Naive thymus-derived CD4-positive, alpha-beta T cell (primary cell): ENCODE measurements around the gene STAT5B. TPM values are rescaled to one million over a fixed set of nuclear protein-coding genes. Genes with fewer than 3 reads are reported as not detected.
"Not testable (repeated sequence)": the region's sequence is repeated elsewhere in the genome, so short reads cannot be mapped to it uniquely, and the experiment has no call there.

Experiments used
- ATAC-seq: fragments of 150-1000 bp; cut with Tn5 transposase; 2 replicates; pipeline ENCODE4 v1.10.0; 2021; ENCODE audit warnings: mild to moderate bottlenecking, moderate library complexity
- CTCF ChIA-PET: fragments of 350-600 bp; sonication (Branson Sonifier 250); formaldehyde crosslinking; loops from one replicate; lab custom pipeline; 2021; ENCODE audit warnings: antibody characterized with exemption; lab: Charles Lee
- POLR2A ChIA-PET: fragments of 350-600 bp; sonication (Branson Sonifier 250); formaldehyde crosslinking; loops from one replicate; lab custom pipeline; 2021; ENCODE audit warnings: antibody characterized with exemption, inconsistent platforms; lab: Charles Lee
- DNase-seq, 9 donors: peaks; one replicate each; pipeline versions ENCODE4 v3.0.0 to v3.0.0-alpha.2; 2020 to 2022; ENCODE audit warnings: mixed read lengths in 1 of 9
- H3K27ac ChIP-seq: one replicate; pipeline ENCODE4 v1.7.0; 2013; ENCODE audit warnings: mild to moderate bottlenecking, low read depth, low read length, moderate library complexity
- H3K27me3 ChIP-seq, 2 donors: one replicate each; pipeline ENCODE4 v1.7.0; 2013; ENCODE audit warnings: low read length in 2 of 2, mild to moderate bottlenecking in 2 of 2, moderate library complexity in 2 of 2; ENCODE audit not compliant: control insufficient read depth in 2 of 2, insufficient read depth in 2 of 2
- H3K36me3 ChIP-seq, 3 experiments: 1 replicate in 2 of 3; 2 replicates in 1 of 3; pipeline ENCODE4 v1.7.0; 2013; ENCODE audit warnings: low read length in 3 of 3, mild to moderate bottlenecking in 3 of 3, moderate library complexity in 1 of 3; ENCODE audit not compliant: insufficient read depth in 3 of 3, control insufficient read depth in 2 of 3
- H3K4me1 ChIP-seq, 2 donors: one replicate each; pipeline ENCODE4 v1.7.0; 2013; ENCODE audit warnings: low read length in 2 of 2, mild to moderate bottlenecking in 2 of 2, moderate library complexity in 1 of 2; ENCODE audit not compliant: control insufficient read depth in 2 of 2, insufficient read depth in 2 of 2
- H3K4me3 ChIP-seq: 2 replicates; pipeline ENCODE4 v1.7.0; 2013; ENCODE audit warnings: mild to moderate bottlenecking, low read length
- H3K9me3 ChIP-seq, 3 experiments: 1 replicate in 2 of 3; 2 replicates in 1 of 3; pipeline ENCODE4 v1.7.0; 2013; ENCODE audit warnings: low read length in 3 of 3; ENCODE audit not compliant: control insufficient read depth in 2 of 3
- H3K27ac Mint-ChIP-seq, 9 donors: one replicate each; pipeline ENCODE4 v1.8.0; 2020 to 2022; ENCODE audit warnings: mixed read lengths in 9 of 9, mild to moderate bottlenecking in 8 of 9, moderate library complexity in 5 of 9, inconsistent platforms in 2 of 9
- H3K27me3 Mint-ChIP-seq, 5 donors: one replicate each; pipeline ENCODE4 v1.8.0; 2021 to 2022; ENCODE audit warnings: mixed read lengths in 5 of 5, mild to moderate bottlenecking in 1 of 5
- H3K36me3 Mint-ChIP-seq, 5 donors: one replicate each; pipeline ENCODE4 v1.8.0; 2020 to 2022; ENCODE audit warnings: mixed read lengths in 5 of 5, mild to moderate bottlenecking in 3 of 5, inconsistent platforms in 1 of 5
- H3K4me1 Mint-ChIP-seq, 7 donors: one replicate each; pipeline ENCODE4 v1.8.0; 2020 to 2022; ENCODE audit warnings: mixed read lengths in 7 of 7, mild to moderate bottlenecking in 3 of 7, inconsistent platforms in 1 of 7
- H3K4me3 Mint-ChIP-seq, 10 donors: one replicate each; pipeline ENCODE4 v1.8.0; 2020 to 2022; ENCODE audit warnings: mild to moderate bottlenecking in 10 of 10, mixed read lengths in 10 of 10, moderate library complexity in 6 of 10, inconsistent platforms in 2 of 10
- H3K9me3 Mint-ChIP-seq, 11 donors: one replicate each; pipeline ENCODE4 v1.8.0; 2020 to 2022; ENCODE audit warnings: mixed read lengths in 11 of 11, mild to moderate bottlenecking in 4 of 11, inconsistent platforms in 1 of 11, moderate library complexity in 1 of 11
- intact Hi-C, 2 donors: fragments of 100-400 bp; cut with micrococcal nuclease; formaldehyde crosslinking; loops; one replicate each; pipeline ENCODE4 v1.15.1; 2023
- polyA plus RNA-seq, 2 donors: library from polyadenylated mRNA; unstranded; fragments of 300-500 nt; fragmentation: Illumina TruSeq; gene quantifications; one replicate each; pipeline ENCODE4 v1.2.3, GENCODE V29; 2021
- total RNA-seq, 6 experiments: library from RNA in 5 of 6; stranded (reverse) in 5 of 6; gene quantifications; 1 replicate in 5 of 6; 2 replicates in 1 of 6; pipeline ENCODE4 v1.2.3 and lab custom pipeline; 2021 to 2026

STAT5B gene
- total and polyA plus RNA-seq, 7 experiments from 2014 or later = 98.0 to 192 (median 149) TPM

- CTCF ChIA-PET, intact Hi-C loops, H3K4me3 Mint-ChIP-seq, DNase-seq, H3K9me3 Mint-ChIP-seq, H3K27me3 ChIP-seq, H3K4me1 ChIP-seq, H3K4me3 ChIP-seq, ATAC-seq, H3K9me3 ChIP-seq, H3K27me3 Mint-ChIP-seq, H3K27ac ChIP-seq, H3K27ac Mint-ChIP-seq: not testable (repeated sequence)
- peaks cover 12 to 36% (median 19%) of the 10 kb centered on the region in 7 donors for H3K4me1 Mint-ChIP-seq
- POLR2A ChIA-PET = interaction anchor here (1.4 kb wide), 1 partner anchor 11 kb away, joined by 5 read pairs; no protein-coding TSS in a partner anchor
- H3K36me3 ChIP-seq = peaks cover 2 to 73% (median 12%) of the 10 kb centered on the region in 3 experiments
- peaks cover 15 to 55% (median 24%) of the 10 kb centered on the region in 5 donors for H3K36me3 Mint-ChIP-seq
Measured at GRCh38 chr17:42299913-42300312, 23.7 kb upstream of the STAT5B start.

DNA sequence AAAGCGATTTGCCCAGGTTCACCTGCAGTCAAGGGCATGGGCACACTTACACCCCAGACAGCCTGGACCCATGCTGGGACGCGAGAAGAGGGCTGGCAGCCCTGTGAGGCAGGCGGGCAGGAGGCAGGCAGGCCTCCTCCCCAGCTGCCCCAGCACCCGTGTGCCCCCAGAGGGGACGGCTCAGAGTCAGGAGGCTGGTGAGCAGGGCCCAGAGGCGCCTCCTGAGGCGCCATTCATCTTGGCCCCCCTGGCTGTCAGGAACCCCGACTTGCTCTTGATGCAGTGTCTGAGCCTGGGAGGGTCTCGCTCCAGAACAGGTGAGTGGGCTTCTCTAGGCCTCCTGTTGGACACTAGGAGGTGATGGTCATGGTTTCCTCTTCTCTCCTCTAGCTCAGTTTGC, 23.2 kb upstream of the STAT5B start:
- H3K27ac ChIP-seq, H3K27ac Mint-ChIP-seq, intact Hi-C loops, H3K4me3 ChIP-seq, H3K9me3 Mint-ChIP-seq, H3K27me3 Mint-ChIP-seq, POLR2A ChIA-PET, DNase-seq, H3K9me3 ChIP-seq, H3K4me1 ChIP-seq, H3K27me3 ChIP-seq, H3K4me3 Mint-ChIP-seq, ATAC-seq, CTCF ChIA-PET: not testable (repeated sequence)
- H3K36me3 Mint-ChIP-seq = peaks cover 15 to 50% (median 20%) of the 10 kb centered on the region in 5 donors
- peaks cover 7 to 73% (median 12%) of the 10 kb centered on the region in 3 experiments for H3K36me3 ChIP-seq
- peaks cover 10 to 30% (median 15%) of the 10 kb centered on the region in 7 donors for H3K4me1 Mint-ChIP-seq

DNA sequence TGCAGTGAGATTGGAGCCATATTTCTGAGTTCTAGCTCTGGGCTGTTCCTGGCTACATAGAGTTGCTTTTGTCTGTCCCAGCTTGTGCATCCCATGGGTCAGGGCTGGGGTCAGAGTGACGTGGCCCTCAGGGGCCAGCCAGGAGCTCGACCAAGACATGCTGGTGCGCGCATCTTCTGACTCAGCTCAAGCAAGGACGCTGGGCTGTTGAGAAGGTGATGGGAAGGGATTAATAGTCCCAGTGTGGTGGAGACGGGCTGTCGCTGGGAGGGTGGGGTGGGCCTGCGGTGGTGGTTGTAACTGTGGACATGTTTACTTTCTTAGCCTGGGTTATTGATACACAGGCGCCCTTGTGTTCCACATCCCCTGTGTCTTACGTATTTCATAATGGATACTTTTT, 21.6 kb upstream of the STAT5B start:
- H3K4me3 ChIP-seq, ATAC-seq, H3K9me3 ChIP-seq, POLR2A ChIA-PET, H3K27ac ChIP-seq, H3K27me3 ChIP-seq, H3K27ac Mint-ChIP-seq, CTCF ChIA-PET, DNase-seq, H3K9me3 Mint-ChIP-seq, intact Hi-C loops, H3K4me1 ChIP-seq, H3K4me3 Mint-ChIP-seq, H3K27me3 Mint-ChIP-seq: not testable (repeated sequence)
- H3K36me3 Mint-ChIP-seq = peaks cover 10 to 49% (median 19%) of the 10 kb centered on the region in 5 donors
- peaks cover 7 to 71% (median 7%) of the 10 kb centered on the region in 3 experiments for H3K36me3 ChIP-seq
- H3K4me1 Mint-ChIP-seq = peaks cover 9 to 19% (median 17%) of the 10 kb centered on the region in 7 donors

- Histone ChIP-seq H3K27me3 (no peaks in the 10 kb centered on the region), H3K9me3 (no peaks in the 10 kb centered on the region), H3K4me3 (no peak overlapping the region), H3K27ac (no peak overlapping the region), H3K4me1 (no peaks in the 10 kb centered on the region), H3K36me3 (peaks cover 7 to 67% (median 7%) of the 10 kb centered on the region in 3 experiments)
- peaks cover 0 to 44% (median 18%) of the 10 kb centered on the region in 5 donors for H3K36me3 Mint-ChIP-seq
- DNase-seq (no peak), ATAC-seq (no peak)
- peak overlapping the region in 4 of 9 donors; percentile 22 to 78 (median 52) for H3K27ac Mint-ChIP-seq
- H3K27me3 Mint-ChIP-seq = no peaks in the 10 kb centered on the region
- H3K4me1 Mint-ChIP-seq = peaks cover 5 to 28% (median 16%) of the 10 kb centered on the region in 7 donors
- no peak overlapping the region for H3K4me3 Mint-ChIP-seq
- CTCF ChIA-PET = interaction anchor here (1.1 kb wide), 1 partner anchor 74 kb away, joined by 5 read pairs; no protein-coding TSS in a partner anchor
- H3K9me3 Mint-ChIP-seq = peaks cover 0 to 2% (median 0%) of the 10 kb centered on the region in 11 donors
- POLR2A ChIA-PET = interaction anchor here (0.6 to 1.2 kb wide), 3 partner anchors 7 to 12 kb away, joined by 3 to 4 read pairs (median 3); partner anchors contain the start of gene STAT5A
- intact Hi-C loops = no loop called here
Measured at GRCh38 chr17:42296012-42296411, 19.8 kb upstream of the STAT5B start.

DNA sequence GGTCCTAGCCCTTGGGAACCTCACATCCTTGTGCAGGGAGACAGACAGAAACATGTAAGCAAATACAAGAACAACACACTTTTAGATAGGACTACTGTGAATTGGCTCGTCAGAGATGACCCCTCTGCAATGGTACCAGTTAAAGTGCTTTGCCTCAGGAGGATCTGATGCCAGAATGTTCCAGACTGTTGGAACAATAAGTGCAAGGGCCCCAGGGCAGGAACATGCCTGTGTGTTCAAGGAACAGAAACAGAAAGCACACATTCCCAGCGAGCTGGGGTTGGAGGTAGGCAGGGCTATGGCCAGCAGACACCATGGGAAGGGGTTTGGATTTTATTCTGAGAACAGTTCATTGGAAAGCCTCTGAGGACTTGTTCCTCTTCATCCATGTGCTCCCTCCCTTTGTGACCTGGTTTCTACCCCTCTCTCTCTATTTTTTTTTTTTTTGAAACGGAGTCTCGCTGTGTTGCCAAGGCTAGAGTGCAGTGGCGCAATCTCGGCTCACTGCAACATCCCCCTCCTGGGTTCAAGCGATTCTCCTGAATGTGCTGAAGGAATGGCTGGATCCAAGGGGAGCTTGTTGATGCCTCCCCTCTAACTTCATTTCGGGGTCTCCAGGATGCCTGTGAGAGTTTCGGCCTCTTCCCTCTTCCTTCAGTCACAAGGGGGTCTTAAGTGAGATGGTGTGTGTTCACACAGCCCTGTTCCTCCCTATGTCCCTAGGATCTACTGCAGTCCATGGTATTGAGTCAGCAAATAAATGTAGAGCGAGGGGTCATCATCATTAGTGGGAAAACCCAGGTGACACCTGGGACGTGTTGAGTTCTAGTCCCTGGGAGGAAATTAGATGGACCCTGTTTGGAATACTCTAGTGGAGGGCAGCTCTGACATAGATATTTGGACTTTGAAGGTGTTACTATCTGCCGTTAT, 18.5 kb upstream of the STAT5B start:
- H3K36me3 ChIP-seq = peaks cover 7 to 71% (median 7%) of the 10 kb centered on the region in 3 experiments
- Mint-ChIP-seq H3K27me3 (no peaks in the 10 kb centered on the region), H3K4me1 (peaks cover 14 to 40% (median 28%) of the 10 kb centered on the region in 7 donors), H3K4me3 (no peak overlapping the region), H3K36me3 (peaks cover 0 to 47% (median 18%) of the 10 kb centered on the region in 5 donors), H3K9me3 (peaks cover 0 to 2% (median 0%) of the 10 kb centered on the region in 11 donors), H3K27ac (peak overlapping the region in 8 of 9 donors; percentile 30 to 80 (median 54))
- no peak overlapping the region for H3K27ac ChIP-seq
- intact Hi-C loops = no loop called here
- no peak overlapping the region for H3K4me3 ChIP-seq
- DNase-seq = no peak
- no peaks in the 10 kb centered on the region for H3K9me3 ChIP-seq
- no peaks in the 10 kb centered on the region for H3K27me3 ChIP-seq
- no peak for ATAC-seq
- peaks cover 7% of the 10 kb centered on the region in 2 donors for H3K4me1 ChIP-seq
- ChIA-PET POLR2A (interaction anchor here (1.1 to 2.2 kb wide), 5 partner anchors 18 to 73 kb away, joined by 3 to 7 read pairs (median 3); no protein-coding TSS in a partner anchor), CTCF (interaction anchor here (0.6 kb wide), 1 partner anchor 14 kb away, joined by 3 read pairs; no protein-coding TSS in a partner anchor)

GRCh38 chr17:42291129-42291528, 14.9 kb upstream of the STAT5B start:
- no peaks in the 10 kb centered on the region for H3K27me3 Mint-ChIP-seq

More at GRCh38 chr17:42291129-42291528, 14.9 kb upstream of the STAT5B start:
- intact Hi-C loops = no loop called here
- H3K27ac Mint-ChIP-seq = peak overlapping the region in 8 of 9 donors; percentile 70 to 96 (median 92)
- DNase-seq (no peak), ATAC-seq (no peak)
- peak overlapping the region in 1 of 10 donors; percentile 38 for H3K4me3 Mint-ChIP-seq
- ChIA-PET POLR2A (interaction anchor here (1.5 to 9.4 kb wide), 5 partner anchors 15 to 97 kb away, joined by 4 to 193 read pairs (median 8); partner anchors contain the start of genes STAT3 and STAT5B), CTCF (interaction anchor here (1.5 kb wide), 1 partner anchor 21 kb away, joined by 3 read pairs; no protein-coding TSS in a partner anchor)
- Histone ChIP-seq H3K27ac (peak overlapping the region; percentile 93), H3K9me3 (no peaks in the 10 kb centered on the region), H3K4me3 (no peak overlapping the region), H3K27me3 (no peaks in the 10 kb centered on the region), H3K36me3 (peaks cover 4 to 51% (median 7%) of the 10 kb centered on the region in 3 experiments), H3K4me1 (peaks cover 17 to 24% of the 10 kb centered on the region in 2 donors)
- H3K4me1 Mint-ChIP-seq = peaks cover 27 to 62% (median 56%) of the 10 kb centered on the region in 7 donors
- H3K9me3 Mint-ChIP-seq = peaks cover 0 to 2% (median 0%) of the 10 kb centered on the region in 11 donors
- H3K36me3 Mint-ChIP-seq = peaks cover 0 to 32% (median 14%) of the 10 kb centered on the region in 5 donors
